Suprapubic skin (tissue), 4 donors: ENCODE measurements around the gene MMAB. TPM values are rescaled to one million over a fixed set of nuclear protein-coding genes. Genes with fewer than 3 reads are reported as not detected.

Source experiments
- DNase-seq, 2 donors: peaks; one replicate each; pipeline ENCODE4 v3.0.0-alpha.2; 2019; ENCODE audit warnings: low spot score in 2 of 2
- H3K27ac ChIP-seq: fragments of 200-600 bp; sonication (generic); one replicate; pipeline ENCODE4 v1.5.1; 2019
- H3K27me3 ChIP-seq: fragments of 200-600 bp; sonication (generic); one replicate; pipeline ENCODE4 v1.5.1; 2019
- H3K36me3 ChIP-seq: fragments of 200-600 bp; sonication (generic); one replicate; pipeline ENCODE4 v1.5.1; 2019
- H3K4me1 ChIP-seq: fragments of 200-600 bp; sonication (generic); one replicate; pipeline ENCODE4 v1.5.1; 2019
- H3K4me3 ChIP-seq: fragments of 200-600 bp; sonication (generic); one replicate; pipeline ENCODE4 v1.5.1; 2019; ENCODE audit warnings: mild to moderate bottlenecking
- H3K9me3 ChIP-seq: fragments of 200-600 bp; sonication (generic); one replicate; pipeline ENCODE4 v1.5.1; 2019
- EP300 ChIP-seq: sonication (generic); formaldehyde crosslinking; IDR thresholded peaks from one replicate; pipeline ENCODE4 v1.6.1; 2017; ENCODE audit warnings: antibody characterized with exemption
- POLR2A ChIP-seq, 2 donors: fragments of 450-650 bp; IDR thresholded peaks; one replicate each; pipeline ENCODE4 v1.6.1; 2017; ENCODE audit warnings: antibody characterized with exemption in 2 of 2, mild to moderate bottlenecking in 2 of 2, moderate library complexity in 2 of 2
- POLR2AphosphoS5 ChIP-seq, 3 donors: sonication (generic); formaldehyde crosslinking; IDR thresholded peaks; one replicate each; pipeline ENCODE4 v1.6.1; 2017; ENCODE audit warnings: antibody characterized with exemption in 3 of 3
- WGBS: methylation state at CpG from one replicate; pipeline ENCODE4 v1.1.5; 2018; 5-methylcytosine and 5-hydroxymethylcytosine counted together
- total RNA-seq, 4 donors: library from RNA; depleted of rRNA; stranded (reverse); fragments of >200 nt; gene quantifications; one replicate each; pipeline ENCODE4 v1.1.0, GENCODE V29; 2016
- TF ChIP-seq, protein P1 (sequence below), 2 donors: fragments of 200-600 bp in 1 of 2; fragments of 450-650 bp in 1 of 2; sonication (generic) in 1 of 2; IDR thresholded peaks; one replicate each; pipeline ENCODE4 v1.5.1; 2016 to 2019; ENCODE audit warnings: antibody characterized with exemption in 2 of 2, mild to moderate bottlenecking in 1 of 2, moderate library complexity in 1 of 2

MMAB gene
- total RNA-seq, 4 donors from 2014 or later, result 17.1 to 37.2 (median 24.5) TPM

DNA sequence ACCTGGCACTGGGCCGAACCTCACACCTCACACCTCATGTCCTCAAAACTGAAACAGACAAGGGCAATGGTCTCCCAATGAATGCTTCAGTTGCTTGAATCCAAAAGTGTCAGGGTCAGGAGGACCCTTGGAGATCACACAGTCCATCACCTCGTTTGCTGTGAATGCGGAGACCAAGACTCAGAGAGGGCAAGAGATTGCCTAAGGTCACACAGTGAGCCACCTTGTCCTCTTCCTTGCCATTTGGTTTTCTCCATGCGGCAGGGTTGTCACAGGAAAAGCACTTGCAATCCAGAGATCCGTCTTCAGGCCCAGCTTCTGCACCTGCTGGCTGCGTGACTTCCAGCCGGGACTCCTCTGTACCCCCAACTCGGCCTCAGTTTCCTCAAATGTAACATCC, 28.3 kb upstream of the MMAB start:
- Histone ChIP-seq H3K9me3 (no peaks in the 10 kb centered on the region), H3K4me1 (peaks cover 9% of the 10 kb centered on the region), H3K4me3 (no peak overlapping the region), H3K27me3 (peaks cover 8% of the 10 kb centered on the region), H3K27ac (no peak overlapping the region), H3K36me3 (peaks cover under 1% of the 10 kb centered on the region)
- TF ChIP-seq EP300 (no peak), POLR2AphosphoS5 (IDR thresholded peaks at IDR 0.05) (no peak)
- WGBS, result 86% methylated on average over 7 of the region's 8 CpGs
- no peak for DNase-seq

DNA sequence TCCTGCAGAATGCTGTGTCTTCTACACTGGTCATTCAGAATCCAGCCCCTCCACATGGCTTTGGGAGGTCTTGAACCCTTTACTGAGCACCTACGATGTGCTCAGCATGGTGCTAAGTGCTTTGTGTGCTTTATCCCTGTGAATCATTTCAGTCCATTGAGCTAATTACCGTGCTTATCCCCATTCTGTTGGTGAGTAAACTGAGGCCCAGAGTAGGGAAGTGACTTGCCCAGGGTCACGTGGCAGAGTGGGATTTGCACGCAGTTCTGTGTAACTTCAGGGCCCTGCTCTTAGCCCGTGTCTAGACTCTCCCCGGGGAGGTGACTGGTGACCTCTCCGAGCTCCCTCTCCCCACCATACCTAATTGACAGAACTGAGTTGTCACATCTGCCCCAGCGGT, 27.7 kb upstream of the MMAB start:
- H3K27me3 ChIP-seq, result peaks cover 6% of the 10 kb centered on the region
- H3K36me3 ChIP-seq, result peaks cover 6% of the 10 kb centered on the region
- H3K4me1 ChIP-seq, result peaks cover 9% of the 10 kb centered on the region
- no peak overlapping the region for H3K27ac ChIP-seq
- no peaks in the 10 kb centered on the region for H3K9me3 ChIP-seq
- TF ChIP-seq POLR2A (IDR thresholded peaks at IDR 0.05) (no peak), EP300 (no peak), POLR2AphosphoS5 (IDR thresholded peaks at IDR 0.05) (no peak)
- TF ChIP-seq, protein P1, sequence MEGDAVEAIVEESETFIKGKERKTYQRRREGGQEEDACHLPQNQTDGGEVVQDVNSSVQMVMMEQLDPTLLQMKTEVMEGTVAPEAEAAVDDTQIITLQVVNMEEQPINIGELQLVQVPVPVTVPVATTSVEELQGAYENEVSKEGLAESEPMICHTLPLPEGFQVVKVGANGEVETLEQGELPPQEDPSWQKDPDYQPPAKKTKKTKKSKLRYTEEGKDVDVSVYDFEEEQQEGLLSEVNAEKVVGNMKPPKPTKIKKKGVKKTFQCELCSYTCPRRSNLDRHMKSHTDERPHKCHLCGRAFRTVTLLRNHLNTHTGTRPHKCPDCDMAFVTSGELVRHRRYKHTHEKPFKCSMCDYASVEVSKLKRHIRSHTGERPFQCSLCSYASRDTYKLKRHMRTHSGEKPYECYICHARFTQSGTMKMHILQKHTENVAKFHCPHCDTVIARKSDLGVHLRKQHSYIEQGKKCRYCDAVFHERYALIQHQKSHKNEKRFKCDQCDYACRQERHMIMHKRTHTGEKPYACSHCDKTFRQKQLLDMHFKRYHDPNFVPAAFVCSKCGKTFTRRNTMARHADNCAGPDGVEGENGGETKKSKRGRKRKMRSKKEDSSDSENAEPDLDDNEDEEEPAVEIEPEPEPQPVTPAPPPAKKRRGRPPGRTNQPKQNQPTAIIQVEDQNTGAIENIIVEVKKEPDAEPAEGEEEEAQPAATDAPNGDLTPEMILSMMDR (IDR thresholded peaks at IDR 0.05), result no peak
- WGBS, result 97% methylated on average over 8 of the region's 8 CpGs
- DNase-seq, result no peak
- no peak overlapping the region for H3K4me3 ChIP-seq

DNA sequence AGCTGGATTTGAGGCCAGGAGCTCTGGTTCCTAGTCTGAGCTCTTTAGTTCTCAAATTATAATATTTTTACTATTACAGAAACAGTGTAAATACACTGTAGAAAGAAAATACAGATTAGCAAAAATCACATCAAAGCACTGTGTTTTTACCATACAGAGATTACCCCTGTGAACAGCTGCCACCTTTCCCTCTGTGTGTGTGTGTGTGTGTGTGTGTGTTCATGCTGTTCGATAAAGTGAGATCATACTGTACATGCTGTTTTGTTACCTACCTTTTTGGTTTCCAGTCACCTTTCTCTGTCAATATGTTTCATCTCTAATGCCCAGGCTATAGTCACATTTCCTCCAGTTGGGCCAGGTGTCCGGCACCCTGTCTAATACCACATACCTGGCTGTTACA, 27.2 kb upstream of the MMAB start:
- no peak overlapping the region for H3K4me3 ChIP-seq
- H3K27ac ChIP-seq, result no peak overlapping the region
- peaks cover 9% of the 10 kb centered on the region for H3K36me3 ChIP-seq
- WGBS, result 89% methylated on average over 2 of the region's 2 CpGs
- no peak for DNase-seq
- H3K27me3 ChIP-seq, result peaks cover 1% of the 10 kb centered on the region
- peaks cover 9% of the 10 kb centered on the region for H3K4me1 ChIP-seq
- TF ChIP-seq POLR2AphosphoS5 (IDR thresholded peaks at IDR 0.05), result no peak
- no peak for TF ChIP-seq EP300
- TF ChIP-seq POLR2A (IDR thresholded peaks at IDR 0.05), result no peak
- TF ChIP-seq, protein P1 (IDR thresholded peaks at IDR 0.05), result no peak
- H3K9me3 ChIP-seq, result no peaks in the 10 kb centered on the region

DNA sequence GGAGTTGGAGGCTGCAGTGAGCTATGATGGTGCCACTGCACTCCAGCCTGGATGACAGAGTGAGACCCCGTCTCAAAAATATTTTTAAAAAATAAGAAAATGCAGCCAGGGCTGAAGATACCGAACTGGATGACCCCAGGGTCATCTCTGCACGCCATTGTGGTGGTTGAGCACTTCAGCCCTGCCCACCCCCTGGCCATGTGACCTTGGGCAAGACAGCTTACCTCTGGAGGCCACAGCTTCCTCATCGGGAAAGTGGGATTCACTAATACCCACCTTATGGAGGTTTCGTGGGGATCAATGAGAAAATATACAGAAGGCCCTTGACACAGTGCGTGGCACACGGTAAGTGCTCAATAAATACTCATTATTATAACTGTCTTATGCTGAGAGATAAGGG, 25.8 kb upstream of the MMAB start:
- Histone ChIP-seq H3K36me3 (peaks cover 20% of the 10 kb centered on the region), H3K27ac (no peak overlapping the region), H3K27me3 (no peaks in the 10 kb centered on the region), H3K4me1 (peaks cover 9% of the 10 kb centered on the region), H3K9me3 (no peaks in the 10 kb centered on the region), H3K4me3 (no peak overlapping the region)
- no peak for DNase-seq
- 78% methylated on average over 7 of the region's 7 CpGs for WGBS
- TF ChIP-seq, protein P1 (IDR thresholded peaks at IDR 0.05), result no peak
- TF ChIP-seq EP300 (no peak), POLR2AphosphoS5 (IDR thresholded peaks at IDR 0.05) (no peak), POLR2A (IDR thresholded peaks at IDR 0.05) (no peak)

DNA sequence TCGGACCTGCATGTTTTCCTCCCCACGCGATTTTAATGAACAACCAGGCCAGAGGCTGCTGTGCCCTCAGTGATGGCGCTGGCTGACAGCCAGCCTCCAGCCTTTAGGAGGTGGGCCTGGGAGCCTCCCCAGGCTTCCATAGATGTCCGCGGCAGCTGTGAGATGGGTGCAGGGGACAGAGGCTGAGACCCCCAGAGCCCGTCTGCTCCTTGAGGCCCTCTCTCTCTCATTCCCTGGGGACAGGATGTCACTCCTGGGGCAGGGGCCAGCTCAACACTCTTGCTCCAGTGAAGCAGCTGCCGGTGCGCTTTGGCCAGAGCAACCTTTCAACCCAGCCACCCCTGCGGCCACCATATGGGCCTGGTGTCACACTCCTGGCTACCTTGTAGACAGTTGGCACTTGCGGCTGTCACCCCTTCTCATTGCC, 25.1 kb upstream of the MMAB start:
- WGBS, result 85% methylated on average over 7 of the region's 11 CpGs

More for the DNA sequence above, 25.1 kb upstream of the MMAB start:
- Histone ChIP-seq H3K4me3 (no peak overlapping the region), H3K27ac (no peak overlapping the region), H3K27me3 (no peaks in the 10 kb centered on the region), H3K9me3 (no peaks in the 10 kb centered on the region), H3K4me1 (peaks cover 9% of the 10 kb centered on the region), H3K36me3 (peaks cover 26% of the 10 kb centered on the region)
- DNase-seq, result no peak
- TF ChIP-seq EP300 (no peak), POLR2AphosphoS5 (IDR thresholded peaks at IDR 0.05) (no peak), POLR2A (IDR thresholded peaks at IDR 0.05) (no peak)
- TF ChIP-seq, protein P1 (IDR thresholded peaks at IDR 0.05), result no peak
